ENCODE results near the gene DDX17.

The DDX17 gene

DNA sequence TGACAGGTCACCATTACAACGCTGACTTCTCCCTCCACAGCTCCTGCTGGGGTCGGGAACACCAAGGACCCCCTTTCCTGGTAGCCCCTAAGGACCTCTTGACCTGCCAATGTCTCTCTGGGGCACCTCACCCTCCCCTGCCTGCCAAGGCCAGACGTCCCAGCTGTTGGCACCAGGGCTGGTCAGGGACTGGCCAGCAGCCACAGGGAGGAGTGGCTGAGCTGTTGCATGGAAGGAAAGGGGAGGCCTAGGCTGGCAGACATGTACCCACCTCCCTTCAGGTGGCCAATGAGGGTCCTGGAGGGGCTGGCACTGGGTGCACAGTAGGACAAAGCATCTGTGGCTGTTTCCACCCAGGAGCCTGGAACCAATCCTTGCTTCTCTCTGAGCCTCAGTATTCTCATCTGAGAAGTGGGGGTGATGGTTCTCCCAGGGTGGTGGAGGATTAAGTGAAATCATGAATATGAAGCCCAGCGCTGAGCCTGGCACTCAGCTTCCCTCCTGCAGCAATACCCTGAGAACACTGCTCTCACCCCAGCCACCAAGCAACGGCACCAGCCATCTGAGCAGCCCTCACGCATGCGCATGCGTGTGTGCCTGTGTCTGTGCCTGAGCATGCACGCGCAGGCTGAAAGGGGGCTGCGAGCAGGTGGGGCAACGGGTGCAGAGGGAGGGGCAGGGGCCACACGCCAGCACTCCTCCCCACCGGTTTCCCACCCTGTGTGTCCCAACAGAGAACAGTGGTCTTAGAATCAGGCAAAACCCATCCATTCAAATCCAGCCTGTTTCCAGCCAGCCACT lies 57.0 kb downstream of the DDX17 start:
- DNase-seq (ENCODE audit: low read depth, low spot score): no peak

DNA sequence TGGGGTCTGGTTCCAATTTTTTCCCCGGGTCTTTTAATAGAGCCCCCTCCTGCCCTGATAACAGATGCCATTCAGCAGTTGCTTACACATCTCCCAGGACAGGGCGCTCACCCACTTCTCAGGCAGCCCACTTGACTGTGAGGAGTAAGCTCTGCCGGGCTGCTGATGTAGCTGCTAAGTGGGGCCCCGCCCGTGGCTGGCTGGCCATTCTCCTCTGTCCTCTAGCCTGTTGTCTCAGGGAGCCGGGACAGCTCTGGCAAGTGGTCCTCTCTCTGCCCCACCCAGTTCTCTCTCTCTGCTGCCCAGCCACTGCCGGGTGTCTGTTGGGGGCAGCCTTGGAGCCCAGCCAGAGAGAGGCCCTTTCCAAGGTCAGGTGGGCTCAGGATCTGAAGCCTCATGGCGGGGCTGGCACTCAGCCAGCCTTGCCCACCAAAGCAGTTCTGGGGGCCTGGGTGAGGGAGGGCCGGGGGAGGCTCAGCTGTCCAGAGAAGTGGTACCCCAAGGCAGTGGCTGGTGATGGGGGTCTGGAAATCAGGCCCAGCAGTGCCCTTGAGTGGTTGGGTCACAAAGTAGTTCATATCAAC lies 60.0 kb downstream of the DDX17 start:
- no peak for DNase-seq (ENCODE audit: low read depth, low spot score)

DNA sequence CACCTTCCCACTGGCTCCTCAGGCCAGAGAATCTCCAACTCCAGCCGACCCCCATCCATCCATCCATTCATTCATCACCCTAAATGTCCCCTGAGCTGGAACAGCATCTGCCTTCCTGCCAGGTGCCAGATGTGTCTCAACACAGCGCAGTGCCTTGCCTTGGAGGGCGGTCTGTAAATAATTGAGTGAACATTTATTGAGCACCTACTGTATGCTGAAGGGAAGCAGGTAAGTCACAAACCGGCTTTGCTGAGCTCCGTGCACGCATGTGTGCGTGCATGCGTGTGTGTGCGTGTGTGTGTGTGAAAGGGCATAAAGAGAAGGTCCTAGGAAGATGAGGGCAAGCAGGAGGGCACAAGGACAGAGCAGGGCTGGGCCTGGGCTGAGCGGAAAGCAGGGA lies 61.3 kb downstream of the DDX17 start:
- DNase-seq (ENCODE audit: low read depth, low spot score): no peak

DNA sequence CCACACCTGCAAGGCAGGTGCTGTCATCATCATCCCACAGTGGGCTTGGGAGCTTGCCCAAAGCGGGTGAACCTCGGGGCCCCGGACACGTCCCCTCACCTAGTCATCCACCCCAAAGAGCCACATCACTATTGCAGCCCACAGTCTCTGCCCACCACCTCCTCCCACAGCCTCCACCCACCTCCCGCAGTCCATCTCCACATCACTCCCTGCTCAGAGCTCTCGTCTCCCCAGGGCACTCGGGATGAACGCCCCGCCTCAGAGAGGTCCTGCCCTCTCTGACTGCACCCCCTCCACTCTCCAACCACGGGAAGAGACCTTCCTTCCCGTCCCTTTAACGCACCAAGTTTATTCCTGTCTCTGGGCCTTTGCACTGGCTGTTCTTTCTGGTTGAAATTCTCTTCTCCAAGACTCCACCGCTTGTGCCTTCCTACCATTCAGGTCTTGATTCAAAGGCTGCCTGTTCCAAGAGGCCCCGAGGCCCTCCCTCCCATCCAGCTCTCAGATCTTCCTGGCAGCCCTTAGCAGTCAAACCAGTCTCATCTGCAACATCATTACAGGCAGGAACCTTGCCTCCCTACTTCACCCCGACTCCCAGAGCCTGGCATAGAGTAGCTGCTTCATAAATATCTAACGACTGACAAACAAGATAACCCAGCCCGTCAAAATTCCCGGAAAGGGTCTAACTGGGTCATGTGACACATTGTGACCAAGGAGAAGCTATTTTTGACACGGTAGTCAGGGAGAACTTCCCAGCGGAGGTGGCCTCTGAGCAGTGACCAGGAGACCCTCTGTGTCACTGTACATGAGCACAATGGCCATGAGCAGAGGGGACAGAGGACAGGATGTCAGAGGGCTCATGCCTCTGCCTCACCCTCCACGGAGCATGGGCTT lies 62.2 kb downstream of the DDX17 start:
- DNase-seq (ENCODE audit: low read depth, low spot score): no peak

DNA sequence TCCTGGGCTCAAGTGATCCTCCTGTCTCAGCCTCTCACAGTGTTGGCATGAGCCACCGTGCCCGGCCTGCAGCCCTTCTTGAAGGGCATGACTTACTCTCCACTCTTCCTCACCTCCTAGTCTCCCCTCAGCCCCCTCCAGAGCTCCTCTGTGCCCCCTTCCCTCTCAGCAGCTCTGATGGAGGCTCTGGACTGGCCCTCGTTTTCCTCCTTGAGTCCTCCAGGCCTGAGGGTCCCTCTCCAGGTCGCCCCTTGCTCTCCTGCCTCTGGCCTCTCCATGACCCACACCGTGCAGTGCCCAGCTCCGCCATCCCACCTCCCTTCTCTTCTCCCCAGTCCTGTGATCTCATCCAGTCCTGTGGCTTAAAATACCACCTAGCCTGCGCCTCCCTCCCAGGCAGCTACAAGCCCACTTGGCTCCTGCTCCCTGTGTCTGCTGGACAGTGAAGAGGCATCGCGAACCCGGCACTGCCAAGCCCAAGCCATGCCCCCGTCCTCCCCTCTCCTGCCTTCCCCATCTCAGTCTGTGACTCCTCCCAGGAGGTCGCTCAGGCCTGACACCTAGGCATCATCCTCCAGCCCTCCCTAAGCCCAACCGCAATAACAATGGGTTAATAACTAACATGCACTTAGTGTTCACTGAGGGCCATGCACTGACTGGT lies 63.0 kb downstream of the DDX17 start:
- DNase-seq (ENCODE audit: low read depth, low spot score): no peak

DNA sequence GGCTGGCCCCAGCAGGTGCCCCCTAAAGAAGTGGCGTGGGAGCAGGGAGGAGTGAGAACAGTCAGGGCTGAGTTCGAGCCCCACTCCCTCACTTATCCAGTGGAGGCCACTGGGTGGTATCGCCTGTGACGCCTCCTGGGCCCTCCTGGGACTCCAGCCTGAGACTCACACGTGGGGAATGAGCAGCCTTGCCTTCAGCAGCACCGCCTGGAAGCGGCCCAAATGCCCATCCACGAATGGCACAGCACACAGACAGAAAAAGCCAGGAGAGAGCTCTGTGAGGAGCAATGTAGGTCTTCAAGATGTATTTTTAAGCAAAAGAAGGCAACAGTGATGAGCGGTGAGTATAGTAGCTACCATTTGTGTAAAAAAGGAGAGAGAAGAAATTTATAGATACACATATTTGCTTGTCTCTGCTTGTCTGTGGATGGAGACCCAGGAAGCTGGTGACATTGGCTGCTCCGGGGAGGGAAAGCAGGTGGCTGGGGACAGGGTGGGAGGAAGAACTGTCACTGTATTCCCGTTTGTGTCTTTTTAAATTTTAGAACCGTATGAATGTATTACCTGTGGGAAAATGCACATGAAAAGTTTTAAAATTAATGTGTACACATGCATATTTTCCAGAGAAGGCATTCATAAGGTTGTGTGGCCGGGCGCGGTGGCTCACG lies 64.4 kb downstream of the DDX17 start:
- DNase-seq (ENCODE audit: low read depth, low spot score): no peak

DNA sequence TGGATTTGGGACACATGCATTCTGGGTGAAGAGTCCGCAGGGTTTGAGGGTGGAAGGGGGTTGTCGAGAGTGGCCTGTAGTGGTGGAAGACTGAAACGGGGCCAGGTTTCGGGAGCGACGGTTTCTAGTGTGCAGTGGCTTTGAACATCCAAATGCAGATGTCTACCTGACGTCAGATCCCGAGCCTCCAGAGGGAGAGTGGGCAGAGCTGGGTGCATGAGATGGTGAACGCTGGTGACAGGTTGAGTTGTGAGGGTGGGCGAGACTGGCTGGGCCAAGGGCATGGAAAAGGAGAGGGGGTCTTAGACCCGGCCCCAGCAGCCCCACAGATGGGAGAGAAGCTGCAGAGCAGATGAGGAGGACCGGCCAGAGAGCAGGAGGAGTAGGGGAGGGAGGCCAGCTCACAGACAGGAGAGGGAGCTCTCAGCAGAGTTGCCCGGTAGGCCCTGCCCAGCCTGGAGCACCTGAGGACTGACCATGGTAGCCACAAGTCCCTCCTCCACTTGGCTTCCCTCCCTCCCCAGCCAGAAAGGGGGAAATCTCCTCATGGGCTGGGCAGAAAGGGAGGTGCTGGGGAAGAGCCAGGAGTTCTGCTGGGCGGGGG lies 65.3 kb downstream of the DDX17 start:
- no peak for DNase-seq (ENCODE audit: low read depth, low spot score)

DNA sequence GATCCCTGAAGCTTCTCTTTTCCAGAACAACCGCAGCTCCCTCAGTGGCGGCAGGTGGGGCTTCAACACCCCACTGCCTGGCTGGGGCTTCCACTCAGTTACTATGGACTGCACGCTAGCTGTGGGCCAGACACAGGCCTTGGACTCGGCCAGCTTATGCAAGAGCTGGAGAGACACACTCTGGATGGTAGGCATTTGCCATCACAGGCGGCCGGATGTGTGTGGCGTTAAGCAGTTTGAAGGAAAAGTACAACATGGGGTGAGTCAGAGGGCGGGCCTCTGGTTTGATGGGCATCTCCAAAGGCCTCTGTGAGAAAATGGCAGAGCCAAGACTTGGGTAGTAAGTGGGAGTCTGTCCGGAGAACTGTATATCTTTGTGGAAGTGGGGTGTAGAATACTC lies 68.7 kb downstream of the DDX17 start:
- DNase-seq (ENCODE audit: low read depth, low spot score): no peak

DNA sequence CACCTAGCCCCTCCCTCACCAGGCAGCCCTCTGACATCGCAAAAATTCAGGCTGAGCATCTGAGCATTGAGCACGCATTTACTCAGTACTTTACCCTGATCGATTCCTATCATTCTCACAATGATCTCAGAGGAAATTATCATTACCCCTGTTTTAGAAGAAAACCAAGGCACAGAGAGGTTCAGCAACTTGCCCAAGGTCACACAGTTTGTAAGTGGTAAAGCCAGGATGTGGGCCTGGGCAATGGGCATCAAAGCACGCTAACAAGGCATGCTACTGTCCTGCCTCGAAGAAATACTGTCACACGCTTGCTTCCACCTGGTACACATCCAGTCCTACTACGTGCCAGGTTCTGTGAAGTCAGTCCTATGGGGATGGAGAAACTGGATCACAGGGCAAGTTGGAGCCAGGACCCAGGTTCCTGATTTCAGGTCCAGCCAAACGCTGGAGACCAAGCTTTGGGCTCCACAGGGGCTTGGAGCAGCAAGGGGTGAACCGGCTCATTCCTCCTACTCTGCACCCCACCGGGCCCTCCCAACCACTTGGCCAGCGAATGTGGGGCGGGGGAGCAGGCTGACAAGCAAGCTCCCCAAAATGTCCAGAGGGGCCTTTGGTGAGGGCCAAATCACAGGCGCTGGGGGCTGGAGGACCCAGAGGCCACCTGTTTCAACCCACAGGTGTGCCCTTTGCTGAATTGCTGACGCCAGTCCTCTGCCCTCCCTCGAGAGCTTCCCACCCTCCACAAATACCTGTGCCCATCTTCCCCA lies 69.3 kb downstream of the DDX17 start:
- DNase-seq (ENCODE audit: low read depth, low spot score): no peak

DNA sequence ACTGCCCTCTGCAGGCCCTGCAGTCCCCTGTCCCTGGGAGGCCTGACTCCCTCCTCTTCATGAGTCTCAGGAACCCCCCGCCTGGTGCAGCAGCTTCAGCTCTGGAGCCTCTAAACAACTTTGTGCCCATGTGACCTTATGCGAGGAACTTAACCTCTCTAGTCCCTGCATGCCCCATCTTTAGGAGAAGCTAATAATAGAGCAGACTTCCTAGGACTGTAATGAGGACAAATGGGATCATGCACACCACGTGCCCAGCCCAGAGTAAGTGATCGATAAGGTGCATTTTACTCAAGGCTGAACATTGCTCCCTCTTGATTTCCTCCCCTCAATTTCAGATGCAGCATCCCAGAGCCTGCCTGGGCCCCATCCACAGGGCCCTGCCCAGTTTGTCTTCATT lies 70.1 kb downstream of the DDX17 start:
- no peak for DNase-seq (ENCODE audit: low read depth, low spot score)

DNA sequence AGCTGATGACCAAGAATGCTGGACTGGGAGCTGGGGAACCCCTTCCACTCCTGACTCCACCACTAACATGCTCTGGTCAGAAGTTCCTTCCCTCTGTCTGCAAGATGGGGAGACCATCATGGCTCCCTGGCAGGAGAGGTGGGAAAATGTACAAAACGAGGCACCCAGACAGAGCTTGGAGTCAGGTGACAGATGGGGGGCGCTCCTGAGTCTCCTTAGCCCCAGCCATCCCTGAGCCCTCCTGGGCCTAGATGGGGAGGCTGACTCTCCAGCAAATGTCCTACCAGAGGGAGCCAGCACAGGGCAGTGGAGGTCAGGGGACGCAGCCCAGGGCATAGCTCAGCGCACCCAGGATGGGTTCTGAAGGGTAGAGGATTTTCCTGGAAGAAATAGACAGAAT lies 71.1 kb downstream of the DDX17 start:
- DNase-seq (ENCODE audit: low read depth, low spot score): peak; percentile 55

DNA sequence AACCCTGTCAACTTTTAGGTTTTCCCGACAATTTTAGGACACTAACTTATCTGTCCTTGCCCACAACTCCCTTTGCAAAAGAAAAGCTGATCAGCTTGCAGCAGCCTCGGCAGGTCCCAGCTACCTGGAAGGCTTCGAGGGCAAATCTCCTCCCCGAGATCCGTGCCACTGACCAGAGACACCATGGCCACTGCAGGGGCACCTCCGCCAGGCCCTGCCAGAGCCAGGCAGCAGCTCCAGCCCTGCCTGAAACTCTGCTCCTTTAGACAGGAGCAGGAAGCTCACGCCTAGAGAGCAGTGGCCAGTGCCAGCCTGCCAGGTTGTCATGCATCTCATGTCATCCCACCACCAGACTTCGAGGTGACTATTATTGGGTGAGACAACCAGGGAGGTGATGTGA lies 72.2 kb downstream of the DDX17 start:
- DNase-seq (ENCODE audit: low read depth, low spot score): no peak

Measured in ELF-1 (cell line).